GM20000 (cell line): Measurements from ENCODE around the gene DSCAML1.

Source experiments
- DNase-seq: peaks from one replicate; pipeline ENCODE4 v3.0.0; 2012; ENCODE audit warnings: low spot score
- CTCF ChIP-seq: IDR thresholded peaks from 2 replicates; pipeline ENCODE4 v1.5.1; 2012; ENCODE audit warnings: mild to moderate bottlenecking, control low read depth; ENCODE audit errors: extremely low read depth, missing control alignments

Gene DSCAML1

GRCh38 chr11:117480221-117480620 lies 316.8 kb downstream of the DSCAML1 start:
- no peak for TF ChIP-seq CTCF
- DNase-seq, result no peak

- DNase-seq, result peak; percentile 50
- peak; percentile 38 for TF ChIP-seq CTCF
Measured at GRCh38 chr11:117479372-117479771, 317.6 kb downstream of the DSCAML1 start.

- no peak for DNase-seq
Measured at GRCh38 chr11:117478926-117479325, 318.1 kb downstream of the DSCAML1 start.

GRCh38 chr11:117478126-117478860 lies 318.7 kb downstream of the DSCAML1 start:
- DNase-seq, result no peak
- TF ChIP-seq CTCF, result no peak

More at GRCh38 chr11:117478926-117479325, 318.1 kb downstream of the DSCAML1 start:
- TF ChIP-seq CTCF, result no peak

- no peak for TF ChIP-seq CTCF
- no peak for DNase-seq
Measured at GRCh38 chr11:117477721-117478120, 319.3 kb downstream of the DSCAML1 start.

GRCh38 chr11:117476531-117477142 lies 320.4 kb downstream of the DSCAML1 start:
- no peak for TF ChIP-seq CTCF
- DNase-seq, result no peak

GRCh38 chr11:117475716-117476530 lies 321.1 kb downstream of the DSCAML1 start:
- no peak for TF ChIP-seq CTCF
- DNase-seq, result no peak
